Prostate gland (tissue), 2 donors: ENCODE data around the gene FOXRED2. TPM values are rescaled to one million over a fixed set of nuclear protein-coding genes. Genes with fewer than 3 reads are reported as not detected.

Experiments used
- DNase-seq: peaks from one replicate; pipeline ENCODE4 v3.0.0-alpha.2; 2019; ENCODE audit warnings: low spot score
- H3K27ac ChIP-seq, 2 donors: fragments of 200-600 bp; sonication (generic); 2 replicates each; pipeline ENCODE4 v1.5.1; 2017 to 2019
- H3K27me3 ChIP-seq: fragments of 200-600 bp; sonication (generic); replicated peaks from 2 replicates; pipeline ENCODE4 v1.5.1; 2019; ENCODE audit not compliant: insufficient read depth
- H3K36me3 ChIP-seq, 2 donors: fragments of 200-600 bp; sonication (generic); 1 replicate in 1 of 2; 2 replicates in 1 of 2; pipeline versions ENCODE4 v1.5.1 to v1.8.1; 2017 to 2019
- H3K4me1 ChIP-seq: fragments of 200-600 bp; sonication (generic); replicated peaks from 2 replicates; pipeline ENCODE4 v1.5.1; 2019
- H3K4me3 ChIP-seq, 2 donors: fragments of 200-600 bp; sonication (generic); 2 replicates each; pipeline ENCODE4 v1.5.1; 2017 to 2019
- H3K9me3 ChIP-seq: fragments of 200-600 bp; sonication (generic); 2 replicates; pipeline ENCODE4 v1.5.1; 2017
- POLR2A ChIP-seq: fragments of 450-650 bp; IDR thresholded peaks from one replicate; pipeline ENCODE4 v1.6.1; 2016; ENCODE audit warnings: antibody characterized with exemption, mild to moderate bottlenecking
- POLR2AphosphoS5 ChIP-seq: sonication (generic); formaldehyde crosslinking; IDR thresholded peaks from one replicate; pipeline ENCODE4 v1.6.1; 2017; ENCODE audit warnings: antibody characterized with exemption
- WGBS: methylation state at CpG from one replicate; pipeline ENCODE4 v1.1.5; 2018; 5-methylcytosine and 5-hydroxymethylcytosine counted together
- intact Hi-C: fragments of 100-400 bp; cut with DNase I; formaldehyde crosslinking; loops from one replicate; pipeline ENCODE4 v1.14.2; 2022
- total RNA-seq, 2 donors: library from RNA; depleted of rRNA; stranded (reverse); fragments of >200 nt; gene quantifications; one replicate each; pipeline ENCODE4 v1.1.0, GENCODE V29; 2016
- TF ChIP-seq, protein P1 (sequence below), 4 experiments: fragments of 200-600 bp in 2 of 4; fragments of 450-650 bp in 2 of 4; sonication (generic) in 2 of 4; IDR thresholded peaks; 1 replicate in 3 of 4; 2 replicates in 1 of 4; pipeline ENCODE4 v1.5.1; 2016 to 2019; ENCODE audit warnings: antibody characterized with exemption in 4 of 4, mild to moderate bottlenecking in 2 of 4, moderate library complexity in 2 of 4

FOXRED2 gene
- 10 to 100 TPM; 24.7 to 33.7 TPM for total RNA-seq

GRCh38 chr22:36506637-36507517 is at the start of gene FOXRED2:
Gene FOXRED2 (minus strand): TSS chr22:36507040. CDS start chr22:36506422, 618 bp downstream.
- 7% methylated on average over 53 of the region's 75 CpGs for WGBS
- no peaks in the 10 kb centered on the region for H3K4me1 ChIP-seq

DNA sequence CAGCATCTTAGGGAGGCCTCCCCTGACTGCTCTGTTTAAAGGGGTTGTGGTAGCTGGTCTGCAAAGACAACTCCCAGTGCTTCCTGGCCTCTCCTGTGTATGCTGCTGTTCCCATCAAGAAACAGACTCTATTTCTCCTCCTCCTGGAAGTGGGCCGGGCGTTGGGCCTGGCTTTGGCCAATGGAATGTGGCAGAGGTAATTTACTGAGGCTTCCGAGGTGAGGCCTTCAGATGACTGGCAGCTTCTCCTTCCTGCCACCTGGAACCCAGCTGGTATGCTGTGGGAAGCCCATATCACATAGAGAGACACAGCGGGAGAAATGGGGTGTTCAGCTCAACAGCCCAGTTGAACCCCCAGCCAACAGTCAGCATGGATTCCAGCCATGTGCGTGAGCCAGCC is 47.3 kb upstream of the FOXRED2 start:
- no peaks in the 10 kb centered on the region for H3K9me3 ChIP-seq
- no peak overlapping the region for H3K4me3 ChIP-seq
- no peaks in the 10 kb centered on the region for H3K36me3 ChIP-seq
- no peaks in the 10 kb centered on the region for H3K4me1 ChIP-seq
- DNase-seq, result no peak
- intact Hi-C loops, result no loop called here
- no peaks in the 10 kb centered on the region for H3K27me3 ChIP-seq
- TF ChIP-seq POLR2AphosphoS5 (no peak), POLR2A (no peak)
- TF ChIP-seq, protein P1, sequence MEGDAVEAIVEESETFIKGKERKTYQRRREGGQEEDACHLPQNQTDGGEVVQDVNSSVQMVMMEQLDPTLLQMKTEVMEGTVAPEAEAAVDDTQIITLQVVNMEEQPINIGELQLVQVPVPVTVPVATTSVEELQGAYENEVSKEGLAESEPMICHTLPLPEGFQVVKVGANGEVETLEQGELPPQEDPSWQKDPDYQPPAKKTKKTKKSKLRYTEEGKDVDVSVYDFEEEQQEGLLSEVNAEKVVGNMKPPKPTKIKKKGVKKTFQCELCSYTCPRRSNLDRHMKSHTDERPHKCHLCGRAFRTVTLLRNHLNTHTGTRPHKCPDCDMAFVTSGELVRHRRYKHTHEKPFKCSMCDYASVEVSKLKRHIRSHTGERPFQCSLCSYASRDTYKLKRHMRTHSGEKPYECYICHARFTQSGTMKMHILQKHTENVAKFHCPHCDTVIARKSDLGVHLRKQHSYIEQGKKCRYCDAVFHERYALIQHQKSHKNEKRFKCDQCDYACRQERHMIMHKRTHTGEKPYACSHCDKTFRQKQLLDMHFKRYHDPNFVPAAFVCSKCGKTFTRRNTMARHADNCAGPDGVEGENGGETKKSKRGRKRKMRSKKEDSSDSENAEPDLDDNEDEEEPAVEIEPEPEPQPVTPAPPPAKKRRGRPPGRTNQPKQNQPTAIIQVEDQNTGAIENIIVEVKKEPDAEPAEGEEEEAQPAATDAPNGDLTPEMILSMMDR (IDR thresholded peaks at IDR 0.05), result no peak
- no peak overlapping the region for H3K27ac ChIP-seq
- WGBS, result 68% methylated on average over 5 of the region's 5 CpGs

More at GRCh38 chr22:36506637-36507517, at the start of gene FOXRED2:
- H3K36me3 ChIP-seq, result no peaks in the 10 kb centered on the region
- H3K27me3 ChIP-seq, result no peaks in the 10 kb centered on the region
- intact Hi-C loops, result no loop called here
- TF ChIP-seq POLR2A (peak; percentile 91), POLR2AphosphoS5 (peak; percentile 77)
- TF ChIP-seq, protein P1 (IDR thresholded peaks at IDR 0.05), result no peak
- no peaks in the 10 kb centered on the region for H3K9me3 ChIP-seq
- peak within 1 kb of the TSS; percentile 79 to 82 for H3K27ac ChIP-seq
- peak within 1 kb of the TSS; percentile 51 to 57 for H3K4me3 ChIP-seq
- DNase-seq, result peak; percentile 79

- Histone ChIP-seq H3K9me3 (no peaks in the 10 kb centered on the region), H3K27ac (no peak overlapping the region), H3K27me3 (no peaks in the 10 kb centered on the region), H3K4me1 (no peaks in the 10 kb centered on the region), H3K4me3 (no peak overlapping the region), H3K36me3 (no peaks in the 10 kb centered on the region)
- DNase-seq, result no peak
- WGBS, result 38% methylated on average over 1 of the region's 1 CpG
- TF ChIP-seq POLR2A (no peak), POLR2AphosphoS5 (no peak)
- TF ChIP-seq, protein P1 (IDR thresholded peaks at IDR 0.05), result no peak
- intact Hi-C loops, result no loop called here
These were observed 45.4 kb upstream of the FOXRED2 start for GRCh38 chr22:36552289-36552688.

DNA sequence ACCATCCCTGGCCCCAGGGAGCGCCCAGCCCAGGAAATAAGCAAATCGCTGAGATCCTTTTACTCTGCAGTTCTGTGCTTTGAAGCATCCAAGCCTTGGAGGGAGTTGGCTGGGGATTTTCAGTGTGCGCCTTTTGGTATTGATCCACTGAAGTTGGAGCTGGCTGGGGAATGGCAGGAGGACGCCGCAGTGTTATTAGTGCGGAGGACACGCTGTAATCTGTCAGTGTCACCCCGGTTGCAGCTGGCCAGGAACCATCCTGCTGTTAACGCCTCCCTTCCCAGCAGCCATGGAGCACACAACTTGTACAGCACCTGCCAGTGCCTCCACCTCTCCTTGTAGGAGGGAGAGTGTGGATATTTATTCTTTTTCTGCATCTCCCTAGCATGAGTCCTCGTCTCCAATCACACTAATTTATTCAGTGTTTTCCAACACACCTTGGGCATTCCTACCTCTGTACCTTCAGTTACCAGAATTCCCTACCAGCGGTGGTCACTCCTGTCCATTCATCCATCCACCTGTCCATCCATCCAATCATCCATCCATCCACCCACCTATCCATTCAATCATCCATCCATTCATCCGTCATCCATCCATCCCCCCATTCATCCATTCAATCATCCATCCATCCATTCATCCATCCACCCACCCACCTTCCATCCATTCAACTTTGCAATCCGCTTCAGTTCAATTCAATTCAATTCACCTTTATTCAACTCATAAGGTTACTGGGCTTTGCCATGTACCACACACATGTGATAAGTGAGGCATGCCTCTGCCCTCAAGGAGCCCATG is 44.1 kb upstream of the FOXRED2 start:
- no peaks in the 10 kb centered on the region for H3K4me1 ChIP-seq
- 38% methylated on average over 13 of the region's 13 CpGs for WGBS
- TF ChIP-seq, protein P1 (IDR thresholded peaks at IDR 0.05), result no peak
- TF ChIP-seq POLR2A, result no peak
- TF ChIP-seq POLR2AphosphoS5, result no peak
- no peaks in the 10 kb centered on the region for H3K9me3 ChIP-seq
- no peak overlapping the region for H3K27ac ChIP-seq
- intact Hi-C loops, result no loop called here
- no peak for DNase-seq
- no peak overlapping the region for H3K4me3 ChIP-seq
- no peaks in the 10 kb centered on the region for H3K36me3 ChIP-seq
- H3K27me3 ChIP-seq, result no peaks in the 10 kb centered on the region
